Erythroblast (primary cell): ENCODE data around the gene TBC1D24.

ENCODE experiments used
- DNase-seq, 2 experiments: peaks; one replicate each; lab custom pipeline; 2025; lab: John Stamatoyannopoulos, UW
- GATA1 ChIP-seq: IDR thresholded peaks from 2 replicates; pipeline ENCODE4 v1.6.1; 2011; ENCODE audit warnings: low read depth, mild to moderate bottlenecking, control low read depth, low read length, moderate library complexity
- POLR2A ChIP-seq: IDR thresholded peaks from 2 replicates; pipeline ENCODE4 v1.6.1; 2011; ENCODE audit warnings: mild to moderate bottlenecking, low read length

Gene TBC1D24

GRCh38 chr16:2457267-2457666 is 17.7 kb upstream of the TBC1D24 start:
- no peak for DNase-seq
- TF ChIP-seq POLR2A: no peak
- no peak for TF ChIP-seq GATA1

DNA sequence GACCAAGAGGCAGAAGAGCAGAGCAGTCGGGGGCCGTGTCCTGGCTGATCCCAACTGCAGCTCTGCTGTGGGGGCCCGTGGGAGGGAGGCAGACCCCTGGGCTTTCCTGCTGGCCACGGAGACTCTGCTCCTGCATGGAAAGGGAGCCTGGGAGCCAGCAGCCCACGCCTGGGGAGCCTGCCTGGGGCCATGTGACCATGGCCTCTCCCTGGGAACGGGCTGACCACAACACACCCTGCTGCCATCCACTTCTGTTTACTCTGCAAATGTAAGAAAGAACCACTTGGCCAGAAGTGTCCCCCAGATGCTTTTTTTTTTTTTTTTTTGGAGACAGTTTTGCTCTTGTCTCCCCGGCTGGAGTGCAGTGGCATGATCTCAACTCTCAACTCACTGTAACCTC is 17.0 kb upstream of the TBC1D24 start:
- TF ChIP-seq POLR2A (no peak), GATA1 (no peak)
- DNase-seq: no peak

GRCh38 chr16:2458887-2459646 is 15.9 kb upstream of the TBC1D24 start:
- TF ChIP-seq GATA1 (no peak), POLR2A (no peak)

DNA sequence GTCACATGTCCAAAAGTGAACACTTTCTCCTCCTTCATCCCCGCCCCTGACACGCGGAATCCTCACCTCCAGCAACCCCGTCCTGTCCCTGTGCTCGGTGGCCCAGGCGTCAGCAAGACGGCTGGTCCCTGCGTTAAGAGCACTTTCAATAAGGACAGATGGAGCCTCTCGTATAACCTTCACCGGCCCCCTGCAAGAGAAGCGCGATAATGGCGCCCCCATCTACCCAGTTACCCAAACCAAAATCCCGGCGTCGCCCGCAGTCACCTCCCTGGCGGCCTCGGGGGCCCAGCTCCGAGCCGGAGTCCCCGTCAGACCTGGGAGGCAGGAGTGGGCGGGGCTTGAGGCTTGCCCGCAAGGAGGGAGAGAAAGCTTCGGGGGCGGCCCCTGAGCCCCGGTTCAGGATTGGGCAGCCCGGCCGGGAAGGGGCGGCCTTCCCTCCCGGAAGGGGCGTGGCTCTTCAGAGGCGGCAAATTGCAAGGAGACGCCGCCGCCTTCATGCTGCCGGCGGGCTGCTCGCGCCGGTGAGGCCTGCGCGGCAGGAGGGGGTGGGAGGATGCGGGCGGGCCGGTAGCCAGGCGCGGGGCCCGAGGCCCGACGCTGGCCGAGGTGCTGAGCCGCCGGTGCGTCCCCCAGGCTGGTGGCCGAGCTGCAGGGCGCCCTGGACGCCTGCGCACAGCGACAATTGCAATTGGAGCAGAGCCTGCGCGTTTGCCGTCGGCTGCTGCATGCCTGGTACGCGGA is 15.1 kb upstream of the TBC1D24 start, which contains the start of gene TEDC2:
Gene TEDC2, plus strand, starts transcription at position 463 of the 744 bp plus-strand sequence. Its CDS starts 36 bp downstream, at position 499.
- TF ChIP-seq GATA1 (no peak), POLR2A (peak; percentile 45)
- DNase-seq: peak; percentile 97 to 98

More at GRCh38 chr16:2458887-2459646, 15.9 kb upstream of the TBC1D24 start:
- no peak for DNase-seq

- no peak for TF ChIP-seq POLR2A
- TF ChIP-seq GATA1: no peak
- no peak for DNase-seq
Observed at GRCh38 chr16:2460391-2460713, 14.6 kb upstream of the TBC1D24 start.

DNA sequence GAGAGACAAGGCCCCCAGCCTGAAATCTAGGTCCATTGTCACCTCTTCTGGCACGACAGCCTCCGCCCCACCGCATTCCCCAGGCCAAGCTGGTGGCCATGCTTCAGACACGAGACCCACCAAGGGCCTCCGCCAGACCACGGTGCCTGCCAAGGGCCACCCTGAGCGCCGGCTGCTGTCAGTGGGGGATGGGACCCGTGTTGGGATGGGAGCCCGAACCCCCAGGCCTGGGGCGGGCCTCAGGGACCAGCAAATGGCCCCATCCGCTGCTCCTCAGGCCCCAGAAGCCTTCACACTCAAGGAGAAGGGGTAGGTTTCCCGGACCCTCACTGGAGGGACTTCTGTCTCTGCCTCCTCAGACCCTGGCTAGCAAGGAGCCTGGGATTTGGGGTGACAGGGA is 14.0 kb upstream of the TBC1D24 start:
- DNase-seq: no peak
- TF ChIP-seq POLR2A: no peak
- no peak for TF ChIP-seq GATA1

- TF ChIP-seq POLR2A (no peak), GATA1 (no peak)
- no peak for DNase-seq
Observed at GRCh38 chr16:2462031-2462866, 12.7 kb upstream of the TBC1D24 start.

- no peak for DNase-seq
- TF ChIP-seq GATA1 (no peak), POLR2A (peak; percentile 10)
Observed at GRCh38 chr16:2464333-2464732, 10.6 kb upstream of the TBC1D24 start.

- no peak for TF ChIP-seq POLR2A
- TF ChIP-seq GATA1: no peak
- peak in 1 of 2 experiments; percentile 46 for DNase-seq
Observed at GRCh38 chr16:2465653-2466415, 9.1 kb upstream of the TBC1D24 start.

- DNase-seq: no peak
- TF ChIP-seq GATA1 (no peak), POLR2A (peak; percentile 45)
Observed at GRCh38 chr16:2466667-2467527, 8.0 kb upstream of the TBC1D24 start.

- peak; percentile 84 to 88 for DNase-seq
- TF ChIP-seq POLR2A (peak; percentile 40), GATA1 (no peak)
Observed at GRCh38 chr16:2467528-2468232, 7.2 kb upstream of the TBC1D24 start.
